ENCODE data around the gene PHC2.

PHC2 gene

GRCh38 chr1:33470495-33471012, 39.7 kb upstream of the PHC2 start:
- H3K23ac ChIP-seq (ENCODE audit: low read length) = no peak overlapping the region
- no peak overlapping the region for H3K4me2 ChIP-seq (ENCODE audit: low read length)
- no peak overlapping the region for H4K5ac ChIP-seq (ENCODE audit: low read length)
- H4K8ac ChIP-seq (ENCODE audit: low read depth, low read length) = no peak overlapping the region
- no peak overlapping the region for H2BK120ac ChIP-seq (ENCODE audit: low read depth, low read length)
- DNase-seq = peak; percentile 83
- peaks cover 3% of the 10 kb centered on the region for H3K79me1 ChIP-seq (ENCODE audit: low read length)
- no peak overlapping the region for H3K56ac ChIP-seq (ENCODE audit: low read length)
- H3K27ac ChIP-seq (ENCODE audit: low read depth, low read length) = no peak overlapping the region
- H2BK15ac ChIP-seq (replicated peaks; ENCODE audit: low read depth) = no peak overlapping the region
- no peaks in the 10 kb centered on the region for H3K79me2 ChIP-seq (ENCODE audit: control insufficient read depth, insufficient read depth, low read length)
- H3K27me3 ChIP-seq (ENCODE audit: insufficient read depth, low read length, poor library complexity) = no peaks in the 10 kb centered on the region
- peaks cover 3% of the 10 kb centered on the region for H3K4me1 ChIP-seq (ENCODE audit: control insufficient read depth, low read depth, low read length)
- no peak overlapping the region for H3K4ac ChIP-seq (ENCODE audit: low read depth, low read length)
- H3K9ac ChIP-seq (ENCODE audit: low read length) = no peak overlapping the region
- WGBS (ENCODE audit: extremely low coverage, insufficient coverage, low lambda C conversion rate) = no CpG with 5 or more reads among the region's 11 CpGs
- no peak overlapping the region for H2AK5ac ChIP-seq (ENCODE audit: low read length)
- H3K18ac ChIP-seq (ENCODE audit: low read length) = no peak overlapping the region
- H3K4me3 ChIP-seq (ENCODE audit: low read length) = no peak overlapping the region
- no peak overlapping the region for H2BK5ac ChIP-seq (ENCODE audit: low read length)
- no peaks in the 10 kb centered on the region for H3K36me3 ChIP-seq (ENCODE audit: control insufficient read depth, insufficient read depth, low read length)

- Histone ChIP-seq H4K5ac (ENCODE audit: low read length) (no peak overlapping the region), H2AK5ac (ENCODE audit: low read length) (no peak overlapping the region), H3K23ac (ENCODE audit: low read length) (no peak overlapping the region), H3K36me3 (ENCODE audit: control insufficient read depth, insufficient read depth, low read length) (no peaks in the 10 kb centered on the region), H3K18ac (ENCODE audit: low read length) (no peak overlapping the region), H3K4me1 (ENCODE audit: control insufficient read depth, low read depth, low read length) (peaks cover 3% of the 10 kb centered on the region), H2BK5ac (ENCODE audit: low read length) (no peak overlapping the region), H2BK15ac (replicated peaks; ENCODE audit: low read depth) (no peak overlapping the region), H3K4ac (ENCODE audit: low read depth, low read length) (no peak overlapping the region), H2BK120ac (ENCODE audit: low read depth, low read length) (no peak overlapping the region), H3K79me1 (ENCODE audit: low read length) (peaks cover 3% of the 10 kb centered on the region), H3K4me2 (ENCODE audit: low read length) (no peak overlapping the region), H3K79me2 (ENCODE audit: control insufficient read depth, insufficient read depth, low read length) (no peaks in the 10 kb centered on the region), H3K27me3 (ENCODE audit: insufficient read depth, low read length, poor library complexity) (no peaks in the 10 kb centered on the region), H3K56ac (ENCODE audit: low read length) (no peak overlapping the region), H3K27ac (ENCODE audit: low read depth, low read length) (no peak overlapping the region), H3K9ac (ENCODE audit: low read length) (no peak overlapping the region), H4K8ac (ENCODE audit: low read depth, low read length) (no peak overlapping the region), H3K4me3 (ENCODE audit: low read length) (no peak overlapping the region)
- no peak for DNase-seq
- WGBS (ENCODE audit: extremely low coverage, insufficient coverage, low lambda C conversion rate) = no CpG with 5 or more reads among the region's 2 CpGs
Observed at GRCh38 chr1:33469691-33470090, 38.8 kb upstream of the PHC2 start.

GRCh38 chr1:33468967-33469366, 38.1 kb upstream of the PHC2 start:
- DNase-seq = no peak
- Histone ChIP-seq H3K4ac (ENCODE audit: low read depth, low read length) (no peak overlapping the region), H3K27ac (ENCODE audit: low read depth, low read length) (no peak overlapping the region), H3K4me2 (ENCODE audit: low read length) (no peak overlapping the region), H3K4me1 (ENCODE audit: control insufficient read depth, low read depth, low read length) (peaks cover 3% of the 10 kb centered on the region), H2BK120ac (ENCODE audit: low read depth, low read length) (no peak overlapping the region), H2BK5ac (ENCODE audit: low read length) (no peak overlapping the region), H3K23ac (ENCODE audit: low read length) (no peak overlapping the region), H3K18ac (ENCODE audit: low read length) (no peak overlapping the region), H3K79me1 (ENCODE audit: low read length) (peaks cover 3% of the 10 kb centered on the region), H3K36me3 (ENCODE audit: control insufficient read depth, insufficient read depth, low read length) (no peaks in the 10 kb centered on the region), H4K5ac (ENCODE audit: low read length) (no peak overlapping the region), H4K8ac (ENCODE audit: low read depth, low read length) (no peak overlapping the region), H2BK15ac (replicated peaks; ENCODE audit: low read depth) (no peak overlapping the region), H2AK5ac (ENCODE audit: low read length) (no peak overlapping the region), H3K56ac (ENCODE audit: low read length) (no peak overlapping the region), H3K9ac (ENCODE audit: low read length) (no peak overlapping the region), H3K79me2 (ENCODE audit: control insufficient read depth, insufficient read depth, low read length) (no peaks in the 10 kb centered on the region), H3K4me3 (ENCODE audit: low read length) (no peak overlapping the region), H3K27me3 (ENCODE audit: insufficient read depth, low read length, poor library complexity) (no peaks in the 10 kb centered on the region)
- no CpG with 5 or more reads among the region's 3 CpGs for WGBS (ENCODE audit: extremely low coverage, insufficient coverage, low lambda C conversion rate)

- Histone ChIP-seq H3K9ac (ENCODE audit: low read length) (no peak overlapping the region), H2BK120ac (ENCODE audit: low read depth, low read length) (no peak overlapping the region), H3K4me3 (ENCODE audit: low read length) (no peak overlapping the region), H3K79me2 (ENCODE audit: control insufficient read depth, insufficient read depth, low read length) (no peaks in the 10 kb centered on the region), H3K4me2 (ENCODE audit: low read length) (no peak overlapping the region), H2AK5ac (ENCODE audit: low read length) (no peak overlapping the region), H3K4me1 (ENCODE audit: control insufficient read depth, low read depth, low read length) (peaks cover 3% of the 10 kb centered on the region), H3K36me3 (ENCODE audit: control insufficient read depth, insufficient read depth, low read length) (no peaks in the 10 kb centered on the region), H3K27me3 (ENCODE audit: insufficient read depth, low read length, poor library complexity) (no peaks in the 10 kb centered on the region), H3K18ac (ENCODE audit: low read length) (no peak overlapping the region), H3K79me1 (ENCODE audit: low read length) (peaks cover 3% of the 10 kb centered on the region), H3K23ac (ENCODE audit: low read length) (no peak overlapping the region), H3K56ac (ENCODE audit: low read length) (no peak overlapping the region), H4K5ac (ENCODE audit: low read length) (no peak overlapping the region), H3K4ac (ENCODE audit: low read depth, low read length) (no peak overlapping the region), H2BK15ac (replicated peaks; ENCODE audit: low read depth) (no peak overlapping the region), H4K8ac (ENCODE audit: low read depth, low read length) (no peak overlapping the region), H2BK5ac (ENCODE audit: low read length) (no peak overlapping the region), H3K27ac (ENCODE audit: low read depth, low read length) (no peak overlapping the region)
- no CpG with 5 or more reads among the region's 4 CpGs for WGBS (ENCODE audit: extremely low coverage, insufficient coverage, low lambda C conversion rate)
- peak; percentile 17 for DNase-seq
Observed at GRCh38 chr1:33468531-33468930, 37.6 kb upstream of the PHC2 start.

GRCh38 chr1:33468011-33468410, 37.1 kb upstream of the PHC2 start:
- no peak overlapping the region for H2BK15ac ChIP-seq (replicated peaks; ENCODE audit: low read depth)
- H3K18ac ChIP-seq (ENCODE audit: low read length) = no peak overlapping the region
- H3K79me1 ChIP-seq (ENCODE audit: low read length) = peaks cover under 1% of the 10 kb centered on the region
- no peak overlapping the region for H3K4me3 ChIP-seq (ENCODE audit: low read length)
- H4K8ac ChIP-seq (ENCODE audit: low read depth, low read length) = no peak overlapping the region
- no peak overlapping the region for H3K4ac ChIP-seq (ENCODE audit: low read depth, low read length)
- H3K27me3 ChIP-seq (ENCODE audit: insufficient read depth, low read length, poor library complexity) = no peaks in the 10 kb centered on the region
- no peak overlapping the region for H4K5ac ChIP-seq (ENCODE audit: low read length)
- no peak overlapping the region for H3K4me2 ChIP-seq (ENCODE audit: low read length)
- H3K79me2 ChIP-seq (ENCODE audit: control insufficient read depth, insufficient read depth, low read length) = no peaks in the 10 kb centered on the region
- WGBS (ENCODE audit: extremely low coverage, insufficient coverage, low lambda C conversion rate) = no CpG with 5 or more reads among the region's 4 CpGs
- no peak overlapping the region for H3K27ac ChIP-seq (ENCODE audit: low read depth, low read length)
- H2BK5ac ChIP-seq (ENCODE audit: low read length) = no peak overlapping the region
- no peak overlapping the region for H3K9ac ChIP-seq (ENCODE audit: low read length)
- no peak for DNase-seq
- no peaks in the 10 kb centered on the region for H3K36me3 ChIP-seq (ENCODE audit: control insufficient read depth, insufficient read depth, low read length)
- H2BK120ac ChIP-seq (ENCODE audit: low read depth, low read length) = no peak overlapping the region
- H3K56ac ChIP-seq (ENCODE audit: low read length) = no peak overlapping the region
- H3K4me1 ChIP-seq (ENCODE audit: control insufficient read depth, low read depth, low read length) = peaks cover 2% of the 10 kb centered on the region
- no peak overlapping the region for H2AK5ac ChIP-seq (ENCODE audit: low read length)
- H3K23ac ChIP-seq (ENCODE audit: low read length) = no peak overlapping the region

- no peak overlapping the region for H3K27ac ChIP-seq (ENCODE audit: low read depth, low read length)
- H3K9ac ChIP-seq (ENCODE audit: low read length) = no peak overlapping the region
- H3K23ac ChIP-seq (ENCODE audit: low read length) = no peak overlapping the region
- H3K36me3 ChIP-seq (ENCODE audit: control insufficient read depth, insufficient read depth, low read length) = no peaks in the 10 kb centered on the region
- H4K5ac ChIP-seq (ENCODE audit: low read length) = no peak overlapping the region
- H3K4me2 ChIP-seq (ENCODE audit: low read length) = no peak overlapping the region
- no peak overlapping the region for H3K4me3 ChIP-seq (ENCODE audit: low read length)
- no peaks in the 10 kb centered on the region for H3K79me1 ChIP-seq (ENCODE audit: low read length)
- H3K27me3 ChIP-seq (ENCODE audit: insufficient read depth, low read length, poor library complexity) = no peaks in the 10 kb centered on the region
- H3K56ac ChIP-seq (ENCODE audit: low read length) = no peak overlapping the region
- H4K8ac ChIP-seq (ENCODE audit: low read depth, low read length) = no peak overlapping the region
- H2BK5ac ChIP-seq (ENCODE audit: low read length) = no peak overlapping the region
- no peak overlapping the region for H3K4ac ChIP-seq (ENCODE audit: low read depth, low read length)
- no CpG with 5 or more reads among the region's 6 CpGs for WGBS (ENCODE audit: extremely low coverage, insufficient coverage, low lambda C conversion rate)
- H2BK120ac ChIP-seq (ENCODE audit: low read depth, low read length) = no peak overlapping the region
- no peak for DNase-seq
- no peak overlapping the region for H3K18ac ChIP-seq (ENCODE audit: low read length)
- no peaks in the 10 kb centered on the region for H3K79me2 ChIP-seq (ENCODE audit: control insufficient read depth, insufficient read depth, low read length)
- no peak overlapping the region for H2BK15ac ChIP-seq (replicated peaks; ENCODE audit: low read depth)
- H2AK5ac ChIP-seq (ENCODE audit: low read length) = no peak overlapping the region
- H3K4me1 ChIP-seq (ENCODE audit: control insufficient read depth, low read depth, low read length) = no peaks in the 10 kb centered on the region
Observed at GRCh38 chr1:33466159-33466558, 35.3 kb upstream of the PHC2 start.
